Measurements from ENCODE around the gene USP12.

USP12 gene

GRCh38 chr13:27104606-27105005 is 67.0 kb downstream of the USP12 start:
- no peak for TF ChIP-seq FOXP2 (optimal IDR thresholded peaks at IDR 0.05; ENCODE audit: borderline replicate concordance, extremely low read depth, extremely low read length, insufficient read depth)
- no peak for TF ChIP-seq REST (IDR thresholded peaks at IDR 0.05; ENCODE audit: insufficient read depth in 1 of 2, low read depth in 2 of 2, low read length in 2 of 2)
- TF ChIP-seq POLR2AphosphoS5 (IDR thresholded peaks at IDR 0.05; ENCODE audit: low read depth, low read length): no peak
- TF ChIP-seq TAF1 (IDR thresholded peaks at IDR 0.05; ENCODE audit: borderline replicate concordance, insufficient read depth, low read length): no peak
- TF ChIP-seq SIN3A (IDR thresholded peaks at IDR 0.05; ENCODE audit: borderline replicate concordance, insufficient read depth, low read length): no peak

GRCh38 chr13:27101847-27102246 is 69.8 kb downstream of the USP12 start:
- no peak for TF ChIP-seq FOXP2 (optimal IDR thresholded peaks at IDR 0.05; ENCODE audit: borderline replicate concordance, extremely low read depth, extremely low read length, insufficient read depth)
- no peak for TF ChIP-seq SIN3A (IDR thresholded peaks at IDR 0.05; ENCODE audit: borderline replicate concordance, insufficient read depth, low read length)
- TF ChIP-seq POLR2AphosphoS5 (IDR thresholded peaks at IDR 0.05; ENCODE audit: low read depth, low read length): no peak
- no peak for TF ChIP-seq TAF1 (IDR thresholded peaks at IDR 0.05; ENCODE audit: borderline replicate concordance, insufficient read depth, low read length)
- TF ChIP-seq REST (IDR thresholded peaks at IDR 0.05; ENCODE audit: insufficient read depth in 1 of 2, low read depth in 2 of 2, low read length in 2 of 2): no peak

- TF ChIP-seq FOXP2 (optimal IDR thresholded peaks at IDR 0.05; ENCODE audit: borderline replicate concordance, extremely low read depth, extremely low read length, insufficient read depth): no peak
- no peak for TF ChIP-seq POLR2AphosphoS5 (IDR thresholded peaks at IDR 0.05; ENCODE audit: low read depth, low read length)
- no peak for TF ChIP-seq TAF1 (IDR thresholded peaks at IDR 0.05; ENCODE audit: borderline replicate concordance, insufficient read depth, low read length)
- TF ChIP-seq REST (IDR thresholded peaks at IDR 0.05; ENCODE audit: insufficient read depth in 1 of 2, low read depth in 2 of 2, low read length in 2 of 2): no peak
- no peak for TF ChIP-seq SIN3A (IDR thresholded peaks at IDR 0.05; ENCODE audit: borderline replicate concordance, insufficient read depth, low read length)
Measured at GRCh38 chr13:27101289-27101688, 70.3 kb downstream of the USP12 start.

DNA sequence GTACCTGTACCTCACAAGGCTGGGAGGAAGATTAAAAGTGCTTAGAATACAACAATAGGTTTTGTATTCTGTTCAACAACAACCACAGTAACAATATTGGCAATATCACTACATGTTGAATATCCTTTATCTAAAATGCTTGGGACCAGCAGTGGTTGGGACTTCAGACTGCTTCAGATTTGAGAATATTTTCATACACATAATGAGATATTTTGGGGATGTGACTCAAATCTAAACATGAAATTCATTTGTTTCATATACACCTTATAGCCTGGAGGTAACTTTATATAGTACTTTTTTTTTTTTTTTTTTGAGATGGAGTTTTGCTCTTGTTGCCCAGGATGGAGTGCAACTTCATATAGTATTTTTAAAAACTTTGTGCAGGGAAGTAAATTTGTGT is 73.9 kb downstream of the USP12 start:
- no peak for TF ChIP-seq SIN3A (IDR thresholded peaks at IDR 0.05; ENCODE audit: borderline replicate concordance, insufficient read depth, low read length)
- no peak for TF ChIP-seq TAF1 (IDR thresholded peaks at IDR 0.05; ENCODE audit: borderline replicate concordance, insufficient read depth, low read length)
- TF ChIP-seq FOXP2 (optimal IDR thresholded peaks at IDR 0.05; ENCODE audit: borderline replicate concordance, extremely low read depth, extremely low read length, insufficient read depth): no peak
- TF ChIP-seq REST (IDR thresholded peaks at IDR 0.05; ENCODE audit: insufficient read depth in 1 of 2, low read depth in 2 of 2, low read length in 2 of 2): no peak

GRCh38 chr13:27091451-27091850 is 80.2 kb downstream of the USP12 start:
- TF ChIP-seq SIN3A (IDR thresholded peaks at IDR 0.05; ENCODE audit: borderline replicate concordance, insufficient read depth, low read length) (no peak), TAF1 (IDR thresholded peaks at IDR 0.05; ENCODE audit: borderline replicate concordance, insufficient read depth, low read length) (no peak), REST (IDR thresholded peaks at IDR 0.05; ENCODE audit: insufficient read depth in 1 of 2, low read depth in 2 of 2, low read length in 2 of 2) (no peak), FOXP2 (optimal IDR thresholded peaks at IDR 0.05; ENCODE audit: borderline replicate concordance, extremely low read depth, extremely low read length, insufficient read depth) (no peak), POLR2AphosphoS5 (IDR thresholded peaks at IDR 0.05; ENCODE audit: low read depth, low read length) (no peak)
